ENCODE measurements around the gene MED27.

Gene MED27

DNA sequence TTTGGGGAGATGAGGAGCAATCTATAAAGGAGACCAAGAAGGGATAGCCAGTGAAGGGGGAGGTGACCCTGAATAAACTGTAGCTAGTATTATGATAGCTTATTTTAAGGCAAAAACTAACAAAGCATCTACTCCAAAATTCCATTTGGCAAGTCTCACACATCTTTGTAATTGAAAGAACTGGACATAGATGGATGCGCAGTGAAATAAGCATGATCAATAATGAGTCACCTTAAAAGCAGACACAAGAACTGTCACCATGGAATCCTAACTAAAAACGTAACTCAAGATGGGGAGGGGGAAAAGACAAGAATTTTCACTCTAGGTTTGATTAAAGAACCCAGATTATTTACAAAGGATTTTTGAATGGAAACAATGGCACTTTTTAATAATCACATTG lies 164.5 kb downstream of the MED27 start:
- no peak for DNase-seq

DNA sequence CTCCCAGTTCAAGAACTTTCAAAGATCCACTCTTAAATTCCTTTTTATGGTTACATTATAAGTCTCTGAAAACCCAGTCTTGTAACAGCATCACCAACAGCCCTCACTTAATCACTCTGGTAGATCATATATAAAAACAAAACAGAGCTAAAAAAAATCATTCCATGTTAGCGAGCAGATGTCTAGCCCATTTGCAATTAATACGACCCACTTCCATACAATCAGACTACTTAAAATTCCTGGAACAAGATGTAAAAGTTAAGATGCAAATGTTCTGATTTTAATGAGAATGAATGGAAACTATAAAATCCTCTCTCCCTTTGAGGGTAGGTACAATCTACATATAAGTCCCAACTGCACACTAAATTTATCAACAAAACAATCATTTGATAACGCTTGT lies 167.0 kb downstream of the MED27 start:
- DNase-seq, result no peak

DNA sequence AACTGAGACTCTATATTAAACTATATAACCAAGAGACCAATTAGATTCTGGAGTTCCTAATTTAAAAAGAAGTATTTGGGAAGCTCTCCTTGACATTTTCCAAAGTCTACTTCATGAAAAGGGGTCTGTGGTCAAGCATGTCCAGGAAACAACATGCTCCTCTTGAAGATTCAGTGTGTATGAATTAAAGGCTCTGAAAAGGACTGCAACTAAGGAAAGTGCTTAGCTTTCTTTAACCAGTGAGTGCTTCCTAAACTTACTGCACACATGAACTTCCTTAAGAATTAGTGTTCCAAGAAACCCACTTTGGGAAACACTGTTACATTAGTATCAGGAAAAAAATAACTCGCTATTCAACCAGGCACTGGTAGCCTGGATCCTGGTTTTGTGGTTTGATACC lies 167.6 kb downstream of the MED27 start:
- DNase-seq, result no peak

DNA sequence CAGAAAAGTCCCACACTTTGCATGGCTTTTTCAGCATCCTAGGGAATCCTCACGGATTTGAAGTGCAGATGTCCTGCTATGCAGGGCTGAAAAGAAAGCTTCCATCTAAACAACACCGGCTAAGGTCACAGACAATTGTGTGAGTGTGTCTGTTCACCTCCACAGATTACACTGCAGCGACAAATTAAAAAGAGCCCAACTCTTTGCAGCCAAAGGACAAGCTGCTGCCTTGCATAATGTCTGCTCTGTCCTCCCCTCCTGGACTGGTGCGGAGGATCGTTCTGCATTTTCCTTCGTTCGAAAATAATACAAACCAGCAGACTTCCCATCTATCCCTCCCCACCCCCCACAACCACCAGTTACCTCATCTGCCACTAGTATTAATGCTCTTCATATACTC lies 169.1 kb downstream of the MED27 start:
- no peak for DNase-seq

DNA sequence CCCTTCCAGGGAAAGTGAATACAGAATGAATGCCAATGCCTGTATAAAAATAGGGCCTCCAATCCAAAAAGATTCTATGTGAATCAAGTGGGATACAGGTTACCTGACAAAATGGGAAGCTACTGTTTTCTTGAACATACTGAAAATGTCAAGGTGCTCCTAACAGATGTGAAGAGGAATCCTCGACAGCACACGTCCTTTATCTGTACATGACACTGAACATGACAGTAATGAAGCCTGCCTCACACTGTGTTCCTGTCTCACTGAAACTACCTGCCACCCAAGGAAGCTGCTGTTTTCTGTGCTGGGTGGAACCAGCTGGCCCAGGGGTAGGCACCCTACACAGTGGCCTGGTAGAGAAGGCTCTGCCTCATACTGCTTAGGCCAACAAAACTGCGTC lies 174.5 kb downstream of the MED27 start:
- no peak for DNase-seq

DNA sequence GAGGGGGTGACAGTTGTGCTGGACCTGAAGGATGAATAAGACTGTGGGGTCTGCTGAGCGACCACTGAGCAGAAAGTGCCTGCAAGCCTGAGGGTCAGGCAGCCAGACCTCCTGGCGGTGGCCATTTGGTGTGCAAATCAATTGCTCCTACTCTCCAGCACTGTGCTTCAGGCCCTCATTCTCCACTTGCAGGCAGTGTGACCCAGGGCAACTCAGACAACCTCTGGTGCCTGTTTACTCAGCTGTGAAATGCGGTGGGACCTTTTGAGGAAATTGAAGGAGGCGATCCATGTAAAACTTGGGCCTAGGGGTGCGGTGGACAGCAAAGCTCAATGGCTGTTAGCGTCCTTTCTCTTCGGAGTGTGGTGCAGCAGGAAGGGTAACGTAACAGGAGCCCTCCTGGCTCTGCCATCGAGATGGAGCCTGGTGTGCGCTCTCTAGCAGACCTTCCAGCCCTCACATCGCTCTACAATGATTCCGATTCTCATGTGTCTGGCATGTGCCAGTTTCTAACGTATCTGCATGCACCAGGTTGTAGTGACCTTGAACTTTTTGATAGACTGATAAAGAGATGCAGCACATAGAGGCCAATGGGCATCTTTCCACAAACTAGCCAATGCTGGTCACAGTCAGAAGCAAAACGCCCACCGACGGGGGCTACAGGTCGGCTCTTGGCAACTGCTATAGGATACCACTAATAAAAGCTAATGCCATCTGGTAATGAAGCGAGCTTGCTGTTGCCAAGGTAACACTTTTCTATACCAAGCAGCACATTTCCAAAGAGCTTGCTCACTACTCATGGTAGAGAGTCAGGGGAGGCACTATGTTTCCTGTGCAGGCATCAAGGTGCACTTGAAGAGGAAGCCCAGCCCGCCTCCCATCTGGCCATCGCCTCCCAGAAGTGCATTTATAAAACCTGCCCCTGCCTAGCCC lies 180.1 kb downstream of the MED27 start:
- no peak for DNase-seq

DNA sequence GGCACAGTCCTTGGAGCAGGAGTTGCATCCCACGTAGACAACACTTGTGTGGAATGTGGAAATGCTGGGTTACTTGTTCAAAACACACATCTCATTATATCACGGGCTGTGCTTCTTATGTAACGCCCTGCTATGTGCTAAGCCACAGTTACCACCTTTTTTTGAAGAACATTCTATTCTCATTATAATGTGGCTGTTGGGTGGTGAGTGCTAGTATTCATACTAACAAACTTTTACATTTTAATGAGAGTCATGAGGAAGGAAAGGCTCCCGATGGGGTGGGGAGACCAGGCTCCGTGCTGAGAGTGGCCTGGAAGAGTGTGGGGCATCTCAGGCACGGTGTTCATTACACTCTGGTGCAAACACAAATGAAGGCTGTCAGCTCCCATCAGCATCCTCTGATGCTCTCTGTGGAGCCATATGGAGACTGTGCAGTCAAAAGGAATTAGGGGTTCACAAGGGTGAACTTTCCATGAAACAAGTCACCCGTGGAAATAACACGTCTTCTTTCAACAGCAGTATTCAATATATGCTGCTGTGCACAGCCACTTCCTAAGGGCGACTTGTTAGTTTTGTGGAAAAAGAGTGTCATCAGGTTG lies 186.7 kb downstream of the MED27 start:
- DNase-seq, result no peak

DNA sequence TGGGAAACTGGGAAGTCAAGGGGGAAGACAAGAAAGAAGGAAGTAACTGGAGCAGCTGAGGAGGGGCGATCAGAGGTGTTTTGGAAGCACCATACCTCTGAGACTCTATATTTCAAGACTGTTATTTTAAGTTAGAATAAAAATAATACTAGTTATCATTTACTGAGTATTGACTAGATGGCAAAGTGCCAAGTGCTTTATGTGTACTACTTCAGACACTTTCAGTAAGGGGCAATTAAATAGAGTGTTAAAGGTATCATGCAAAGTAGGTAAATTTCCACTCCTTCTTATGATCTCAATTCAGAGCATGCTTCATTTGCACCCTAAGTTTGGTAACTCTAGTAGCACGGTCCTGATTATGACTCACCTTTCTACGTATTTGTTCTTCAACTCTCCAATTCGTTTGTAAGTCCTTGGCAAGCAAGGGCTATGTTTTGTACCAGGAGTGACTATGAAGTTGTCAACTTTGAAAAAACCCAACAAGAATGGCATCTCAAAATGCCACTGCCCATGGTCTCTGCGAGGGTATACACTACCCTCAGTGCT lies 187.4 kb downstream of the MED27 start:
- no peak for DNase-seq

DNA sequence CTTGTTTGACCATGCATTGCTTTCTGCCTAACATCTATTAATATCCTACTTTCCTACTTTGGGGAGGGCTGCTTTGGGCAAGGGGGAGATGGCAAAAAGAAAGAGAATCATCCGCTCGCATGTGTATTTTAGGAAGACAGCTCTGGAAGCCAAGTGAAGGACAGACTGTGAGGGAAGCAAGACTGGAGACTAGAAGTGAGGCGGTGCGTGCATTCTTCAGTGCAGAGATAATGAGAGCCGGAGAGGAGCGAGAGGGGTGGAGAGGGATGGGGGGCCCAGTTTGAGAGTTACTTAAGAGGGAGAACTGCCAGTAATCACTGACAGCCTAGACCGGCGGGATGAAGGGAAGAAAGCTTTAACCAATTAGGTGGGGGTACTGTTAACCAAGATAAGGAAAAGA lies 188.1 kb downstream of the MED27 start:
- DNase-seq, result no peak

DNA sequence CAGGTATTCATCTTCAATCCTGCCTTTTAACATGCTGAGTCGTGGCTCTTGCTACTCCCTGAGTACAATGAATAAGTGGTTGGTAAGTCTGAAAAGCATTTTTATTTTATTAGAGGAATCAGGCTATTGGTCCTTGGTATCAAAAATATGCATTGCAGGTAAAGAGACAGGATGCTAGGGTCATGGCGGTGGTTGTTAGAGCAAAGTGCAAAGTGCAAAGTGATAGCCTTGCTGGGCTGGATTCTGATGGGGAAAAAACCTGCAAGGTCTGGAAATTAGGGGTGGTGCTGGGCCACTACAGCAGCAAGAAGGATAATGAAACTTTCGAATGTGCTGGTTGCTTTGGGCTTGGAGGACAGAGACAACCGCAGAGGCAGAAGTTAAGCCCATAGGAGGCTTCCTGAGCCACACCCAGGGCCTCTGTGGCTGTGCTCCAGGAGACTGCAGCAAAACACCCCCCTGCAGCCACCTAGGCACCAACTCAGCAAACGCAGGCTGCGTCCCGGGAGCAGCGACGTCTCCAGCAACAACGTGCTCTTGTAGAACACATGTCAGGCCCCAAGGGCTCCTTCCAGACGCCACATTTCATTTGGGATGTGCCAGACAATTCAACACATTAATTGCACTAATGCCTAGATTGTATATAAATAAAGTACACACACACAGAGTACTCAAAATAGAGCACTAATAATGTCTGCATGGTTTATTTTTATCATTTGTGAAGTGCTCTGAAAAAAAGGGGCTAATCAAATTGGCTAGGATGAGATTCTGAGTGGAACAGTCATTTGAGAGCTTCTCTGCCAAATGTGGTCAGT lies 190.0 kb downstream of the MED27 start:
- DNase-seq, result no peak

DNA sequence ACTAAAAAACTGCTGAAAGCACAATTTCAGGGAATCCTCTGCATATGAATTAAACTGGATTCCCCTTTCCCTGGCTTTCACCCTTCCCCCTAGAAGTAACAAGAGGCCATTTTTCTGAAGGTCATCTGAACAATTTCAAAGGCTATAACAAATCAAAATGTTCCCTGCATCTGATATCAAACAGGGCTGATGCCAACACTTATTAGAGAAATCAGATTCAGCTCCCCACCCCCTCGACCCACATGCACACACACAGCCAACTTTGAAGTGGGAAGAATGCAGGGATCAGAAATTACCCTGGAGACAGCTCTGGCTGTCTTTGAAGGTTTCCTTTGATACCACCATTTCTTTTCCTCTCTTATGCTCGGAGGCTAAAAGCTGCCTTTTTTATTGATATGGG lies 190.7 kb downstream of the MED27 start:
- DNase-seq, result no peak

DNA sequence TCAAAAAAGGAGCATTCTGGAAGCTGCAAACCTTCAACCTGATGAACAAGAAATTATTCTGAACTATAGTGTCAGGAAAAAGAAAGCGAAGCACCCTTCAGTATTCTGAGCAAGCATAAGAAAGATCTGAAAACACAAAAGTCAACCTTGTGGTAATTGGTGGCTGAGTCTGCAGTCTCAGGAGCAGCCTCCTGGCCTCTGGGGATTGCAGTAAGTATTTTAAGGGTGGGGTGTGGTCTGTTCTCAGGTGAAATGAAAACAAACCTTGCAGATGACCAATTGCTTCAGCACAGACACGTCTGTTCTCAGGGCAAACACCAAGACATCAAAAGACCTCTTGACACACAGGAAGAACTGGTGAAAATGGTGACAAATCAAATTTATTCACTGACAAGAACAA lies 192.0 kb downstream of the MED27 start:
- no peak for DNase-seq

DNA sequence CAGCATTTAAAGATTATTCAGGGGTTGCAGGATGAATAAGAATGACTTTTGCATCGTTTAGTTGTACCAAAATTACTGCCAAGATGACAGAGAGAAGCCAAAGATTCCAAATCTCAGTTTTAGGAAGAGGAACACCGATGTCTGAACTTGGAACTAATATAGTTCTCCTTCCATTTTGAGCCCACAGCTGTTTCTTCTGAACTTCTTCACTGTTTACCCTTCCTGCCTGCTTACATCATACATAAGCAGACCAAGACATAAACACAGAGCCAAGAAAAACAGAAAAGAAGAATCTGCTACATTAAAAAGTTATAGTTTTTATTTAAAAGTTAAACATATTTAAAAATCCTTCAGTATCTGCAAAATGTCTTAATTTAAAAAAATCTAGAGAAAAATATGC lies 192.8 kb downstream of the MED27 start:
- no peak for DNase-seq

DNA sequence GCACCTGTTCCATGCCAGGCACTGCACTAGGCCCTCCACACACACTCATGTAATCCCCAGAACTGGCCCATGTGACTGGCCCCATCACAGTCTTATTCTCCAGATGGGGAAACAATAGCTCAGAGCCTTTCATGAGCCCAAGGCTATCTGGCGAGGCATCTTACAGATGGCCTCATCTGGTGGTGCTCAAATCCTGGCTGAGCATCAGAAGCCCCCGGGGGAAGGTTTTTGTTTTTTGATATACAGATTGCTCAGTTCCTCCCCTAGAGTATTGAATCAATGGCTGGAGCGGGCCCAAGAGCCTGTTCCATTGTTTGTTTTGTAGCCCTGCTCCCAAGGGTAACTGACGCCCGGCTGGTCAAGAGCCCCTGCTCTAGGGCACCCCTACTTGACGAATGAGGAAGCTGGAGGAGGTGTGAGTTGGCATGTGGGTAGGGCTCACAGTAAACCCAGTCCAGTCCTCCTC lies 194.5 kb downstream of the MED27 start:
- DNase-seq, result no peak

DNA sequence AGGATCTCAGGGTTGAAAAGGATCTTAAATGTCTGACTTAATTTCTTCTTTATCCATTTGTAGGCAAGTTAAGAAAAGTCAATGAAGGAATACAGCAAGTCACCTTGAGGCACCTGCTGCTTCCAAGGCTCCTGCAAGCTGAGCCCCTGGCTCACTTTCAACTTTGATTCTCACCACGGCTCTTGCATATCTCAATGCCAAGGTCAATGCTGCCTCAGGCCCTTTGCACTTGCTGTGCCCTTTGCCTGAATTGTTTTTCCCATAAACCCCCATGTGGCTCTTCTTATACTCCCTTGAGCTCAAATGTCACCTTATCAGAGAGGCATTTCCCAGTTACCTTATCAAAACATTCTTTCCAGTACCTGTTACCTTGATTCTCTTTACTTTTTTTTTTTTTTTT lies 195.4 kb downstream of the MED27 start:
- DNase-seq, result no peak

DNA sequence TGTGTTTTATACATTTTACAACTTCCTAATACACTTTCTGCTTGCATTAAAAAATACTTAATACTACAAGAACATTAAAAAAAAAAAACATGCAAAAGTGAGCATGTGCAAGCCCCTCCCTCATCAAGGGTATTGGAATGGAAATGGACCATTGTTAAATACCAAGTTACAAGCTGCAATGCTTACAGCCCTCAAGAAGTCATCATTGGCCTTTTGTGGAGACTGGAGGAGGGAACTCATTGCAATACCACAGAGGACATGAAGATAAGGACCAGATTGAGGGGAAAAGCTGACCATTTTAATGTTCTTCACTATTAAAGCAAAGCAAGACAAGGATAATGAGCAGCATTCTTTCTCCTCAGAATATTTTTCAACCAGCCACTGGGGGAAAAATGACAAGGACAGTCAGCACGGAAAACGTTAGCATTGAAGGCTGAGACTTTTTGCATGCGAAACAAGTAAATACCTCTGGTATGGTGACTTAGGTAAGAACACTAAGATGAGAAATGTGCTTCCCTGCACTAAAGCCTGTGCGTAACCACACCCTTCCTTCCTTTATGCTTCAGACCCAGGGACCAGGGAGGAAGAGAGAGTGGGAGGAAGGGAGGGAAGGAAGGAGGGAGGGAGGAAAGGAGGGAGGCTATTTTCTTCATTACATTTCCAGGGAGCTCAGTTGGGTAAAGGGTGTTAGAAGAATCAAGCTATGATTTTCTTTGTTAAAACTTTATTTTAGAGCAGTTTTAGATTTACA lies 198.7 kb downstream of the MED27 start:
- DNase-seq, result no peak

DNA sequence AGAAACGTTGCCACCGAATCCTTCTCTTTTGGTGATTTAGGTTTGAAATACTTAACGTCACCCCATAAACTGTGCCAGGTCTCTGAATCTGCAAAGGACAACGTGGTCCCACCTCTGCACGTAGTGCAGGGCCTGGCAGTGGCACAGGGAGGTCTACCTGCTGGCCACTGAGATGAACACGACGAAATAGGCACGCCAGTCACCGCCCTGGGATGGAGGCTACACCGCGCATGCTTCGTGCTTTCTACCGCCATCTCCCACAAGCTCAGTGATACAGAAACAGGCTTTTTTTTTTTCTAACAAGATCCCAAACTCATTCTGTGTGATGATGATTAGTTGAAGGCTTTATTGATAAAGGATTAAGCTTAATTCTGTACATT lies 199.8 kb downstream of the MED27 start:
- DNase-seq, result no peak

DNA sequence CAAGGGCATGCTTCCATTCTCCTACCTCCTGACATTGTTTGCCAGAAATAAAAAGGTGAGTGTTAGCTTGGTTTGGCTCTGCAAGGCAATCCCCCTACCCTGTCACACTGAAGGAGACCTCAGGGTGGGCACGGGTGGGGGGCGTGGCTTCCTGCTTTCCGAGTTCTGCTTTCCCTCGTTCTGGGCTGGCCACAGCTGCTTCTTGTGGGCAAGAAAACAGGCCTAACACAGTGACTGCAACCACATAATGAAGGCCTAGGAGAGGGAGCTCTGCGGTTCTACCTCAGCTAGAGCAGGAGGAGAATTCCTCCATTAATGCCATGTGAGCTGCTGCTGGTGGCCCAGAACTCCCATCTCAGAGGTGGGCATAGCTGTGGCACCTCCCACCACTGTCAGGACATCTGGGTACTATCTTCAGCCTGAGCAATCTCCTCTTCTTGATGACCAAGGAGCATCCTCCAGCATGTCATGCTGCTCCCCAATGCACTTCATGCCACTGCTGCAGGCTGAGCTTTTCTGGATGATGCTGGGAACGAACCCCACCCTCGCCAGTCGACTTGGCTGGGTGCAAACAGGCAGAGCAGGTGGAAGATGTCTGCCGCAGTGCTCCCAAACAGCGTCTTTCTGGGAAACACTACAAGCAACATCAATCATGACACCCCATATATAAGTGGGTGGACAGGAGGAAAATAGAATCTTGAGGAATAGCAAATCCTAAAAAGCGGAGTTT lies 200.3 kb downstream of the MED27 start:
- DNase-seq, result no peak

DNA sequence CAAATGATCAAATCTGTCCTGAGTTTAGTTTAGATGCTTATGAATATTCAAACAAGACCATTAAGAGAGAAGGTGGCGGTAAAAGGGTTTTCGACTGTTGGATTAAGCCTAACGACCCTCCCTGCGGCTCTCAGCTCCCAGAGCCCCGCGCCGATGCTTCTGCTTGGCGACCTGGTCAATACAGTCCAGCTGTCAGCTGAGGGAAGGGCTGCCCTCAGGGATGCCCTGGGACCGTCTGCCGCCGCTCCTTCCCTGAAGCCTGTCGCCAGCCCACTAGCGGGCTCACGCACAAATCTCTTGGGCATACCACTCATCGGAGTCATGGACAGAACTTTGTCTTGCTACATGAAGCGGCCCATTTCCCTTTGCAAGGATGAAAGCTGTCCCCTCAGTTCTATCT lies 203.2 kb downstream of the MED27 start:
- DNase-seq, result no peak

DNA sequence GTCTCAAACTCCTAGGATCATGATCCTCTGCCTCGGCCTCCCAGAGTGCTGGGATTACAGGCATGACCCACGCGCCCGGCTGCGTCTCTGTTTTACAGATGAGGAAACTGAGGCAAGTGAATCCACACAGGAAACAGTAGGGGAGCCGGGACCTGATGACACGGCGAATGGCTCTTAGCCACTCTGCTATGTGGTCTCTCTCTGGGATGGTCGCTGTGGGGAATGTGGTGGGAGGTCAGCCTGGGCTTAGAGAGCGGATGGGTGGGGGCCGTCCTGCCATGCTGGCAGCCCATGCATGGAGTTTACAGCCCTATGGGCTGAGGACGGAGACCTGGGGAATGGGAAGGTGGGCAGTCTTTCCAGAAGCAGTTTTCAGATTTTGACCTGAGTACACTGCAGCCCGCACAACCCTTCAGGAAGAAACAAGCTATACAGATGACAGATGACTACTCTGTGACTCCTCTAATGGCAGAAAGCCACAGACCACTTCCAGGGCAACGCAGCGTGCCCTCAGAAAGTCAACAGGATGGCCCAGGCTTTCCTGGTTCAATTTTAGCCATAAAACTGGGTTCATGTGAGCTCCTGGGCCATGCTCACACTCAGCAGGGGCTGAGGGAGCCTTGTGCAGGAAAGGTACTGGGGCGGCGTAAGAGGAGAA lies 203.7 kb downstream of the MED27 start:
- no peak for DNase-seq

DNA sequence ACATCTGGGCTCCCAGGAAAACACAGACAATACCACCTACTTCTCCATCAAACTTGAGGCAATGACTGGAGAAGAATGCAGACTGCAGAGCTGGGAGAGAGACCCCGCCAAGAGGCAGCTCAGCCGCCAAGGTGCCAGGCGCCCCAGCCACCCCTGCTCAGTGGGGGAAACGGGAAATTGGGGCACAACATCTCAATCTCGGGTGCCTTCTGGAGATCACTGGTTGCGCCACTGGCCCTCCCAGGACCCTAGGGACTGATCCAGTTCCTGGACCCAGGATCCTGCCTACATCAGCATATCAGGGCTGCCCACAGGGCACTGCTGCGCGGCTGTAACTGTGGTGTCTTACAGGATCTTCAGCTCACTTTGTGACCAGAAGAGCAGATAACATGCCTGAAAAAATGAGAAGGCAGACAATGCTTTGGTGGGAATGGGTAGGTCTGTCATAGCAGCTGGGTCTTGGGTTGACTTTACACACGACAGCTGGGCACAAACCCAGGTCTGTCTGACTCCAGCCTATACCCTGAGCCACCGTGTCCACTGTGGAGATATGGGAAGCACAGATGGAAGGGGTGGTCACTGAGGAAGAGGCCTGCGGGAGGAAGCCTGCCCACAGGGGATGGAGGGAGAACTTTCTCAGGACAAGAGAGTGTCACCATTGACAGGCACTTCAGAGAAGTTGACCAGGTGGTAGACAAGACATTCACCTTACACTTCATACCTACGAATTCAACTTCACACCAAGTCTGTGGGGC lies 204.6 kb downstream of the MED27 start:
- DNase-seq, result no peak
